WTC11 (cell line): ENCODE measurements around the gene AKR1A1. TPM values are rescaled to one million over a fixed set of nuclear protein-coding genes. Genes with fewer than 3 reads are reported as not detected.

Experiments
- ATAC-seq: fragments of 200-7000 bp; cut with Tn5 transposase; 2 replicates; pipeline ENCODE4 v1.10.0; 2021; ENCODE audit warnings: mild to moderate bottlenecking, moderate library complexity
- CTCF ChIA-PET: fragments of 300-600 bp; sonication (Branson Sonifier 250); formaldehyde crosslinking; loops from one replicate; lab custom pipeline; 2021; ENCODE audit warnings: antibody characterized with exemption; lab: Charles Lee
- POLR2A ChIA-PET: fragments of 350-600 bp; sonication (Branson Sonifier 250); formaldehyde crosslinking; loops from one replicate; lab custom pipeline; 2021; ENCODE audit warnings: antibody characterized with exemption; lab: Charles Lee
- DNase-seq: peaks from one replicate; pipeline ENCODE4 v3.0.0; 2021; ENCODE audit warnings: low spot score
- H3K27ac Mint-ChIP-seq: 2 replicates; pipeline ENCODE4 v1.8.0; 2021; ENCODE audit warnings: mixed read lengths
- H3K27me3 Mint-ChIP-seq: 2 replicates; pipeline ENCODE4 v1.8.0; 2021; ENCODE audit warnings: low read depth, mild to moderate bottlenecking, moderate library complexity, mixed read lengths
- H3K36me3 Mint-ChIP-seq: 2 replicates; pipeline ENCODE4 v1.8.0; 2021; ENCODE audit warnings: mixed read lengths
- H3K4me1 Mint-ChIP-seq: 2 replicates; pipeline ENCODE4 v1.8.0; 2022; ENCODE audit warnings: mixed read lengths
- H3K4me3 Mint-ChIP-seq: 2 replicates; pipeline ENCODE4 v1.8.0; 2021; ENCODE audit warnings: mild to moderate bottlenecking, moderate library complexity, mixed read lengths
- H3K9me3 Mint-ChIP-seq: 2 replicates; pipeline ENCODE4 v1.8.0; 2021; ENCODE audit warnings: mixed read lengths
- AR ChIP-seq: fragments of 250-450 bp; sonication (Bioruptor Pico); IDR thresholded peaks from 2 replicates; pipeline ENCODE4 v1.9.0; 2021; ENCODE audit warnings: mild to moderate bottlenecking
- E2F4 ChIP-seq: sonication (generic); formaldehyde crosslinking; IDR thresholded peaks from 2 replicates; pipeline ENCODE4 v1.8.1; 2022; ENCODE audit warnings: low read depth, mild to moderate bottlenecking, moderate library complexity, missing genetic modification reagents, borderline replicate concordance
- ESRRA ChIP-seq: sonication (generic); formaldehyde crosslinking; IDR thresholded peaks from 2 replicates; pipeline ENCODE4 v1.8.1; 2022; ENCODE audit warnings: mild to moderate bottlenecking, missing genetic modification reagents, borderline replicate concordance
- FOXK1 ChIP-seq: sonication (generic); formaldehyde crosslinking; IDR thresholded peaks from 2 replicates; pipeline ENCODE4 v1.8.0; 2022; ENCODE audit warnings: mild to moderate bottlenecking, moderate library complexity, missing genetic modification reagents
- FOXP1 ChIP-seq: sonication (generic); formaldehyde crosslinking; IDR thresholded peaks from 2 replicates; pipeline ENCODE4 v1.8.0; 2022; ENCODE audit warnings: missing genetic modification reagents, mild to moderate bottlenecking, moderate library complexity, borderline replicate concordance
- GABPB1 ChIP-seq: sonication (generic); formaldehyde crosslinking; IDR thresholded peaks from 2 replicates; pipeline ENCODE4 v1.8.1; 2023; ENCODE audit warnings: mild to moderate bottlenecking, missing genetic modification reagents
- NFATC4 ChIP-seq: fragments of 250-450 bp; sonication (Bioruptor Pico); IDR thresholded peaks from 2 replicates; pipeline ENCODE4 v1.9.0; 2021; ENCODE audit warnings: mild to moderate bottlenecking
- SOX15 ChIP-seq: fragments of 250-450 bp; sonication (Bioruptor Pico); IDR thresholded peaks from 2 replicates; pipeline ENCODE4 v1.9.0; 2021; ENCODE audit warnings: mild to moderate bottlenecking
- TEAD4 ChIP-seq: sonication (generic); formaldehyde crosslinking; IDR thresholded peaks from 2 replicates; pipeline ENCODE4 v1.8.0; 2022; ENCODE audit warnings: mild to moderate bottlenecking, missing genetic modification reagents
- ZNF121 ChIP-seq: sonication (generic); formaldehyde crosslinking; IDR thresholded peaks from 2 replicates; pipeline ENCODE4 v1.8.0; 2023; ENCODE audit warnings: missing genetic modification reagents
- ZNF219 ChIP-seq: sonication (generic); formaldehyde crosslinking; IDR thresholded peaks from 2 replicates; pipeline ENCODE4 v1.8.0; 2023; ENCODE audit warnings: missing genetic modification reagents, mild to moderate bottlenecking, borderline replicate concordance
- ZNF232 ChIP-seq: sonication (generic); formaldehyde crosslinking; IDR thresholded peaks from 2 replicates; pipeline ENCODE4 v1.8.0; 2022; ENCODE audit warnings: mild to moderate bottlenecking, missing genetic modification reagents
- ZNF532 ChIP-seq: fragments of 250-450 bp; sonication (Bioruptor Pico); IDR thresholded peaks from 2 replicates; pipeline ENCODE4 v1.9.0; 2021; ENCODE audit warnings: mild to moderate bottlenecking, borderline replicate concordance
- ZNF671 ChIP-seq: fragments of 250-450 bp; sonication (Bioruptor Pico); IDR thresholded peaks from 2 replicates; pipeline ENCODE4 v1.8.0; 2021; ENCODE audit warnings: mild to moderate bottlenecking
- total RNA-seq: library from RNA; stranded (reverse); gene quantifications from 3 replicates; pipeline ENCODE4 v1.2.3, GENCODE V29; 2021
- TF ChIP-seq, protein P1 (sequence below): sonication (generic); formaldehyde crosslinking; IDR thresholded peaks from 2 replicates; pipeline ENCODE4 v1.8.0; 2023; ENCODE audit warnings: missing genetic modification reagents
- TF ChIP-seq, protein P2 (sequence below): sonication (generic); formaldehyde crosslinking; conservative IDR thresholded peaks from 2 replicates; pipeline ENCODE4 v1.8.1; 2022; ENCODE audit warnings: mild to moderate bottlenecking, missing genetic modification reagents
- TF ChIP-seq, protein P3 (sequence below): fragments of 200-600 bp; IDR thresholded peaks from 2 replicates; pipeline ENCODE4 v1.8.0; 2022; ENCODE audit warnings: antibody characterized with exemption
- TF ChIP-seq, protein P4 (sequence below): sonication (generic); formaldehyde crosslinking; IDR thresholded peaks from 2 replicates; pipeline ENCODE4 v1.8.0; 2022; ENCODE audit warnings: mild to moderate bottlenecking, missing genetic modification reagents
- TF ChIP-seq, protein P5 (sequence below): sonication (generic); formaldehyde crosslinking; IDR thresholded peaks from 2 replicates; pipeline ENCODE4 v1.8.1; 2023; ENCODE audit warnings: mild to moderate bottlenecking, missing genetic modification reagents, moderate library complexity
- TF ChIP-seq, protein P6 (sequence below): fragments of 250-450 bp; sonication (Bioruptor Pico); IDR thresholded peaks from 2 replicates; pipeline ENCODE4 v1.9.0; 2021; ENCODE audit warnings: mild to moderate bottlenecking

Gene AKR1A1
- total RNA-seq, 1 experiment from 2014 or later, result 338 TPM

GRCh38 chr1:45608175-45609156 lies 57.8 kb downstream of the AKR1A1 start (continued):
- TF ChIP-seq, protein P1, sequence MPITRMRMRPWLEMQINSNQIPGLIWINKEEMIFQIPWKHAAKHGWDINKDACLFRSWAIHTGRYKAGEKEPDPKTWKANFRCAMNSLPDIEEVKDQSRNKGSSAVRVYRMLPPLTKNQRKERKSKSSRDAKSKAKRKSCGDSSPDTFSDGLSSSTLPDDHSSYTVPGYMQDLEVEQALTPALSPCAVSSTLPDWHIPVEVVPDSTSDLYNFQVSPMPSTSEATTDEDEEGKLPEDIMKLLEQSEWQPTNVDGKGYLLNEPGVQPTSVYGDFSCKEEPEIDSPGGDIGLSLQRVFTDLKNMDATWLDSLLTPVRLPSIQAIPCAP, result no peak
- TF ChIP-seq FOXP1 (CRISPR knock-in tag) (no peak), GABPB1 (CRISPR knock-in tag) (no peak), ZNF219 (CRISPR knock-in tag) (no peak), NFATC4 (CRISPR knock-in tag) (no peak), TEAD4 (CRISPR knock-in tag) (no peak), ZNF232 (no peak), ESRRA (CRISPR knock-in tag) (no peak), FOXK1 (CRISPR knock-in tag) (no peak)
- TF ChIP-seq, protein P2, sequence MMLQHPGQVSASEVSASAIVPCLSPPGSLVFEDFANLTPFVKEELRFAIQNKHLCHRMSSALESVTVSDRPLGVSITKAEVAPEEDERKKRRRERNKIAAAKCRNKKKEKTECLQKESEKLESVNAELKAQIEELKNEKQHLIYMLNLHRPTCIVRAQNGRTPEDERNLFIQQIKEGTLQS (CRISPR knock-in tag), result no peak

- DNase-seq (no peak), ATAC-seq (no peak)
- no peak overlapping the region for H3K27ac Mint-ChIP-seq
- peaks cover 9% of the 10 kb centered on the region for H3K4me1 Mint-ChIP-seq
- H3K36me3 Mint-ChIP-seq, result peaks cover 88% of the 10 kb centered on the region
- H3K9me3 Mint-ChIP-seq, result no peaks in the 10 kb centered on the region
- no peak overlapping the region for H3K4me3 Mint-ChIP-seq
- CTCF ChIA-PET, result interaction anchor here (0.6 kb wide), 1 partner anchor 19 kb away, joined by 4 read pairs; no protein-coding TSS in a partner anchor
- no peaks in the 10 kb centered on the region for H3K27me3 Mint-ChIP-seq
- POLR2A ChIA-PET, result interaction anchor here (0.6 kb wide), 1 partner anchor 723 kb away, joined by 3 read pairs; no protein-coding TSS in a partner anchor
- TF ChIP-seq E2F4 (CRISPR knock-in tag) (no peak), AR (CRISPR knock-in tag) (no peak), SOX15 (CRISPR knock-in tag) (no peak), ZNF671 (CRISPR knock-in tag) (no peak), ZNF121 (CRISPR knock-in tag) (no peak), ZNF532 (CRISPR knock-in tag) (no peak)
- TF ChIP-seq, protein P2 (CRISPR knock-in tag), result no peak
- TF ChIP-seq, protein P3, sequence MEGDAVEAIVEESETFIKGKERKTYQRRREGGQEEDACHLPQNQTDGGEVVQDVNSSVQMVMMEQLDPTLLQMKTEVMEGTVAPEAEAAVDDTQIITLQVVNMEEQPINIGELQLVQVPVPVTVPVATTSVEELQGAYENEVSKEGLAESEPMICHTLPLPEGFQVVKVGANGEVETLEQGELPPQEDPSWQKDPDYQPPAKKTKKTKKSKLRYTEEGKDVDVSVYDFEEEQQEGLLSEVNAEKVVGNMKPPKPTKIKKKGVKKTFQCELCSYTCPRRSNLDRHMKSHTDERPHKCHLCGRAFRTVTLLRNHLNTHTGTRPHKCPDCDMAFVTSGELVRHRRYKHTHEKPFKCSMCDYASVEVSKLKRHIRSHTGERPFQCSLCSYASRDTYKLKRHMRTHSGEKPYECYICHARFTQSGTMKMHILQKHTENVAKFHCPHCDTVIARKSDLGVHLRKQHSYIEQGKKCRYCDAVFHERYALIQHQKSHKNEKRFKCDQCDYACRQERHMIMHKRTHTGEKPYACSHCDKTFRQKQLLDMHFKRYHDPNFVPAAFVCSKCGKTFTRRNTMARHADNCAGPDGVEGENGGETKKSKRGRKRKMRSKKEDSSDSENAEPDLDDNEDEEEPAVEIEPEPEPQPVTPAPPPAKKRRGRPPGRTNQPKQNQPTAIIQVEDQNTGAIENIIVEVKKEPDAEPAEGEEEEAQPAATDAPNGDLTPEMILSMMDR, result no peak
- TF ChIP-seq, protein P4, sequence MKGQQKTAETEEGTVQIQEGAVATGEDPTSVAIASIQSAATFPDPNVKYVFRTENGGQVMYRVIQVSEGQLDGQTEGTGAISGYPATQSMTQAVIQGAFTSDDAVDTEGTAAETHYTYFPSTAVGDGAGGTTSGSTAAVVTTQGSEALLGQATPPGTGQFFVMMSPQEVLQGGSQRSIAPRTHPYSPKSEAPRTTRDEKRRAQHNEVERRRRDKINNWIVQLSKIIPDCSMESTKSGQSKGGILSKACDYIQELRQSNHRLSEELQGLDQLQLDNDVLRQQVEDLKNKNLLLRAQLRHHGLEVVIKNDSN (CRISPR knock-in tag), result no peak
- TF ChIP-seq, protein P5, sequence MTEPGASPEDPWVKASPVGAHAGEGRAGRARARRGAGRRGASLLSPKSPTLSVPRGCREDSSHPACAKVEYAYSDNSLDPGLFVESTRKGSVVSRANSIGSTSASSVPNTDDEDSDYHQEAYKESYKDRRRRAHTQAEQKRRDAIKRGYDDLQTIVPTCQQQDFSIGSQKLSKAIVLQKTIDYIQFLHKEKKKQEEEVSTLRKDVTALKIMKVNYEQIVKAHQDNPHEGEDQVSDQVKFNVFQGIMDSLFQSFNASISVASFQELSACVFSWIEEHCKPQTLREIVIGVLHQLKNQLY (CRISPR knock-in tag), result no peak
- TF ChIP-seq, protein P6, sequence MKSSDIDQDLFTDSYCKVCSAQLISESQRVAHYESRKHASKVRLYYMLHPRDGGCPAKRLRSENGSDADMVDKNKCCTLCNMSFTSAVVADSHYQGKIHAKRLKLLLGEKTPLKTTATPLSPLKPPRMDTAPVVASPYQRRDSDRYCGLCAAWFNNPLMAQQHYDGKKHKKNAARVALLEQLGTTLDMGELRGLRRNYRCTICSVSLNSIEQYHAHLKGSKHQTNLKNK, result no peak
Measured at GRCh38 chr1:45610589-45611226, 60.1 kb downstream of the AKR1A1 start.
